DND-41 (cell line): ENCODE data around the gene NACC2.

Source experiments
- ATAC-seq: fragments of 200-7000 bp; cut with Tn5 transposase; 3 replicates; pipeline ENCODE4 v1.9.1; 2021; ENCODE audit warnings: low read depth; ENCODE audit not compliant: insufficient read depth
- DNase-seq: peaks from one replicate; pipeline ENCODE4 v3.0.0-alpha.2; 2020
- H2AFZ ChIP-seq: 2 replicates; pipeline ENCODE4 v1.6.0; 2012; ENCODE audit warnings: low read depth, low read length
- H3K27ac ChIP-seq: 2 replicates; pipeline ENCODE4 v1.5.1; 2012; ENCODE audit warnings: low read length, inconsistent platforms
- H3K27me3 ChIP-seq: fragments of 200-600 bp; sonication (generic); 2 replicates; pipeline ENCODE4 v1.6.0; 2012; ENCODE audit warnings: low read length, mild to moderate bottlenecking, inconsistent platforms; ENCODE audit not compliant: insufficient read depth, poor library complexity
- H3K36me3 ChIP-seq: 2 replicates; pipeline ENCODE4 v1.5.1; 2012; ENCODE audit warnings: low read length, inconsistent platforms; ENCODE audit not compliant: insufficient read depth
- H3K4me1 ChIP-seq: 2 replicates; pipeline ENCODE4 v1.5.1; 2012; ENCODE audit warnings: mild to moderate bottlenecking, low read length; ENCODE audit not compliant: insufficient read depth
- H3K4me2 ChIP-seq: 2 replicates; pipeline ENCODE4 v1.6.0; 2012; ENCODE audit warnings: mild to moderate bottlenecking, moderate library complexity, low read length, inconsistent platforms; ENCODE audit not compliant: insufficient read depth
- H3K4me3 ChIP-seq, 2 experiments: fragments of 200-600 bp in 1 of 2; shearing (Covaris generic) in 1 of 2; 2 replicates each; pipeline ENCODE4 v1.5.1; 2012 to 2016; ENCODE audit warnings: inconsistent platforms in 2 of 2, low read length in 2 of 2, mild to moderate bottlenecking in 2 of 2, low read depth in 1 of 2, moderate library complexity in 1 of 2
- H3K79me2 ChIP-seq: 2 replicates; pipeline ENCODE4 v1.6.0; 2012; ENCODE audit warnings: low read length, inconsistent platforms; ENCODE audit not compliant: insufficient read depth
- H3K9ac ChIP-seq: 2 replicates; pipeline ENCODE4 v1.6.0; 2012; ENCODE audit warnings: low read depth, mild to moderate bottlenecking, inconsistent platforms, low read length, moderate library complexity
- H3K9me3 ChIP-seq: 2 replicates; pipeline ENCODE4 v1.5.1; 2012; ENCODE audit warnings: low read length, moderate library complexity, mild to moderate bottlenecking, inconsistent platforms; ENCODE audit not compliant: insufficient read depth, severe bottlenecking
- H4K20me1 ChIP-seq: 2 replicates; pipeline ENCODE4 v1.6.0; 2012; ENCODE audit warnings: low read length; ENCODE audit not compliant: insufficient read depth
- CTCF ChIP-seq: IDR thresholded peaks from 2 replicates; pipeline ENCODE4 v1.5.1; 2012; ENCODE audit warnings: borderline replicate concordance, low read length, moderate library complexity, mild to moderate bottlenecking; ENCODE audit not compliant: poor library complexity, severe bottlenecking; ENCODE audit errors: extremely low read depth
- EZH2 ChIP-seq: IDR thresholded peaks from 3 replicates; pipeline ENCODE4 v1.6.1; 2012; ENCODE audit warnings: borderline replicate concordance, low read depth, mild to moderate bottlenecking, moderate library complexity, low read length, inconsistent platforms; ENCODE audit not compliant: severe bottlenecking

NACC2 gene

GRCh38 chr9:135963338-135963737, 131.8 kb downstream of the NACC2 start:
- Histone ChIP-seq H3K27me3 (no peaks in the 10 kb centered on the region), H3K9me3 (no peaks in the 10 kb centered on the region), H3K4me3 (no peak overlapping the region), H3K27ac (no peak overlapping the region), H3K9ac (no peak overlapping the region), H3K4me1 (peaks cover 38% of the 10 kb centered on the region), H3K36me3 (peaks cover 5% of the 10 kb centered on the region), H4K20me1 (peaks cover 16% of the 10 kb centered on the region), H3K79me2 (peaks cover 26% of the 10 kb centered on the region), H2AFZ (no peak overlapping the region), H3K4me2 (no peak overlapping the region)
- TF ChIP-seq EZH2 (no peak), CTCF (no peak)
- ATAC-seq: no peak
- no peak for DNase-seq

GRCh38 chr9:135962696-135963307, 132.3 kb downstream of the NACC2 start:
- no peaks in the 10 kb centered on the region for H3K27me3 ChIP-seq
- H3K4me2 ChIP-seq: peak overlapping the region; percentile 62; the same call in 1 of the 2 replicates
- TF ChIP-seq EZH2: no peak
- TF ChIP-seq CTCF: no peak
- peaks cover 37% of the 10 kb centered on the region for H3K4me1 ChIP-seq
- no peak overlapping the region for H3K9ac ChIP-seq
- peaks cover 30% of the 10 kb centered on the region for H3K79me2 ChIP-seq
- peaks cover 5% of the 10 kb centered on the region for H3K36me3 ChIP-seq
- H3K9me3 ChIP-seq: no peaks in the 10 kb centered on the region
- DNase-seq (no peak), ATAC-seq (no peak)
- H4K20me1 ChIP-seq: peaks cover 15% of the 10 kb centered on the region
- no peak overlapping the region for H2AFZ ChIP-seq
- no peak overlapping the region for H3K4me3 ChIP-seq
- H3K27ac ChIP-seq: no peak overlapping the region

- DNase-seq: no peak
- no peak for ATAC-seq
- Histone ChIP-seq H4K20me1 (peaks cover 17% of the 10 kb centered on the region), H3K9ac (peak overlapping the region; percentile 31), H3K4me1 (peaks cover 35% of the 10 kb centered on the region), H3K9me3 (no peaks in the 10 kb centered on the region), H3K27ac (no peak overlapping the region), H3K36me3 (peaks cover 5% of the 10 kb centered on the region), H3K27me3 (no peaks in the 10 kb centered on the region), H3K4me2 (peak overlapping the region; percentile 62), H3K79me2 (peaks cover 37% of the 10 kb centered on the region), H3K4me3 (peak overlapping the region in 1 of 2 experiments; percentile 73; a peak in 3 of 4 replicates), H2AFZ (peak overlapping the region; percentile 65)
- TF ChIP-seq EZH2 (no peak), CTCF (no peak)
Observed at GRCh38 chr9:135961811-135962695, 133.0 kb downstream of the NACC2 start.
